Keratinocyte (primary cell): ENCODE results near the gene BPGM. TPM values are rescaled to one million over a fixed set of nuclear protein-coding genes. Genes with fewer than 3 reads are reported as not detected.

Source experiments
- DNase-seq: peaks from one replicate; pipeline ENCODE4 v3.0.0-alpha.2; 2011; ENCODE audit warnings: low read depth, missing footprints, low spot score
- FAIRE-seq: peaks from 2 replicates; lab custom pipeline; 2011; peaks lifted over from hg19 to GRCh38; lab: Jason Lieb, UNC
- H2AFZ ChIP-seq: 2 replicates; pipeline ENCODE4 v1.6.0; 2012; ENCODE audit warnings: low read length, control low read depth, inconsistent platforms; ENCODE audit not compliant: control insufficient read depth
- H3K27ac ChIP-seq: 2 replicates; pipeline ENCODE4 v1.5.1; 2011; ENCODE audit warnings: low read length; ENCODE audit not compliant: control insufficient read depth, insufficient read depth
- H3K27me3 ChIP-seq: 3 replicates; pipeline ENCODE4 v1.6.0; 2011; ENCODE audit warnings: low read length; ENCODE audit not compliant: control insufficient read depth, insufficient read depth; ENCODE audit errors: extremely low read depth
- H3K36me3 ChIP-seq, 2 experiments: 2 replicates in 1 of 2; 3 replicates in 1 of 2; pipeline ENCODE4 v1.5.1; 2011; ENCODE audit warnings: low read length in 2 of 2, mild to moderate bottlenecking in 1 of 2; ENCODE audit not compliant: control insufficient read depth in 2 of 2, insufficient read depth in 2 of 2; ENCODE audit errors: extremely low read depth in 1 of 2
- H3K4me1 ChIP-seq: 3 replicates; pipeline ENCODE4 v1.5.1; 2011; ENCODE audit warnings: low read length; ENCODE audit not compliant: control insufficient read depth, insufficient read depth; ENCODE audit errors: extremely low read depth
- H3K4me2 ChIP-seq: 3 replicates; pipeline ENCODE4 v1.6.0; 2011; ENCODE audit warnings: low read depth, low read length; ENCODE audit not compliant: control insufficient read depth, insufficient read depth; ENCODE audit errors: extremely low read depth
- H3K4me3 ChIP-seq, 3 experiments: fragments of 200-600 bp in 1 of 3; sonication (generic) in 1 of 3; 2 replicates in 2 of 3; 3 replicates in 1 of 3; pipeline ENCODE4 v1.5.1; 2011 to 2016; ENCODE audit warnings: low read length in 3 of 3, mild to moderate bottlenecking in 3 of 3, control low read depth in 2 of 3, inconsistent platforms in 1 of 3, low read depth in 1 of 3, mixed read lengths in 1 of 3, mixed run types in 1 of 3, moderate library complexity in 1 of 3; ENCODE audit not compliant: control insufficient read depth in 2 of 3, insufficient read depth in 2 of 3; ENCODE audit errors: extremely low read depth in 1 of 3
- H3K79me2 ChIP-seq: 2 replicates; pipeline ENCODE4 v1.6.0; 2012; ENCODE audit warnings: low read length; ENCODE audit not compliant: control insufficient read depth, insufficient read depth
- H3K9ac ChIP-seq: 3 replicates; pipeline ENCODE4 v1.6.0; 2011; ENCODE audit warnings: low read length; ENCODE audit not compliant: control insufficient read depth, insufficient read depth; ENCODE audit errors: extremely low read depth
- H3K9me1 ChIP-seq: 3 replicates; pipeline ENCODE4 v1.6.0; 2011; ENCODE audit warnings: low read length; ENCODE audit not compliant: control insufficient read depth, insufficient read depth; ENCODE audit errors: extremely low read depth
- H3K9me3 ChIP-seq: 2 replicates; pipeline ENCODE4 v1.5.1; 2012; ENCODE audit warnings: low read depth, low read length; ENCODE audit not compliant: control insufficient read depth
- H4K20me1 ChIP-seq: 3 replicates; pipeline ENCODE4 v1.6.0; 2011; ENCODE audit warnings: low read length; ENCODE audit not compliant: control insufficient read depth, insufficient read depth; ENCODE audit errors: extremely low read depth
- CTCF ChIP-seq, 3 experiments: IDR thresholded peaks in 1 of 3; conservative IDR thresholded peaks in 1 of 3; optimal IDR thresholded peaks in 1 of 3; 2 replicates in 2 of 3; 3 replicates in 1 of 3; pipeline versions ENCODE3 to v1.5.1; 2011; ENCODE audit warnings: low read length in 3 of 3, mild to moderate bottlenecking in 3 of 3, moderate library complexity in 2 of 3, control low read depth in 1 of 3, inconsistent platforms in 1 of 3; ENCODE audit not compliant: insufficient read depth in 2 of 3; ENCODE audit errors: extremely low read depth in 1 of 3
- EZH2 ChIP-seq: IDR thresholded peaks from one replicate; pipeline ENCODE4 v1.6.1; 2012; ENCODE audit warnings: inconsistent platforms, mild to moderate bottlenecking, low read length, moderate library complexity
- dilution Hi-C: fragments of 300-500 bp; cut with MboI; formaldehyde crosslinking; loops from one replicate; pipeline ENCODE4 v1.7.0; 2020; ENCODE audit warnings: low sequenced_read_pairs; ENCODE audit not compliant: extremely low pct_ligation_motif_present
- polyA plus RNA-seq, 5 experiments: library from polyadenylated mRNA; depleted of rRNA in 3 of 5; stranded (reverse) in 3 of 5; stranded (forward) in 1 of 5; unstranded in 1 of 5; fragments of >200 nt; gene quantifications; 1 replicate in 1 of 5; 2 replicates in 3 of 5; 3 replicates in 1 of 5; pipeline versions ENCODE4 v1.2.1 to v1.2.3, GENCODE V29; 2011 to 2012; ENCODE audit warnings: missing spikeins in 2 of 5, low read depth in 1 of 5, low replicate concordance in 1 of 5

BPGM gene
- polyA plus RNA-seq, 1 donor (not counting 4 experiments of a cell fraction or from before 2014, with no cell fraction given), result 31.2 TPM

GRCh38 chr7:134605978-134606923 is 40.4 kb upstream of the BPGM start:
- Histone ChIP-seq H3K4me3 (no peak overlapping the region), H3K4me1 (no peaks in the 10 kb centered on the region), H3K9ac (no peak overlapping the region), H3K4me2 (peak overlapping the region; percentile 73), H3K79me2 (no peaks in the 10 kb centered on the region), H3K9me3 (no peaks in the 10 kb centered on the region), H3K36me3 (no peaks in the 10 kb centered on the region), H3K27me3 (no peaks in the 10 kb centered on the region), H2AFZ (no peak overlapping the region), H4K20me1 (no peaks in the 10 kb centered on the region), H3K27ac (no peak overlapping the region), H3K9me1 (no peaks in the 10 kb centered on the region)
- TF ChIP-seq EZH2 (no peak), CTCF (optimal IDR thresholded peaks at IDR 0.05 in 1 of 3, IDR thresholded peaks at IDR 0.05 in 1 of 3, conservative IDR thresholded peaks at IDR 0.05 in 1 of 3; ENCODE audit: extremely low read depth in 1 of 3, insufficient read depth in 2 of 3, low read length in 3 of 3) (peak; percentile 80 to 81 (median 80))
- dilution Hi-C loops, result no loop called here
- FAIRE-seq (no peak), DNase-seq (no peak)

GRCh38 chr7:134611611-134612151 is 35.0 kb upstream of the BPGM start:
- Histone ChIP-seq H3K79me2 (no peaks in the 10 kb centered on the region), H3K4me2 (no peak overlapping the region), H3K27me3 (no peaks in the 10 kb centered on the region), H3K9ac (no peak overlapping the region), H2AFZ (no peak overlapping the region), H3K4me1 (peaks cover 12% of the 10 kb centered on the region), H4K20me1 (no peaks in the 10 kb centered on the region), H3K27ac (no peak overlapping the region), H3K9me1 (no peaks in the 10 kb centered on the region), H3K4me3 (no peak overlapping the region), H3K9me3 (no peaks in the 10 kb centered on the region), H3K36me3 (no peaks in the 10 kb centered on the region)
- dilution Hi-C loops, result no loop called here
- FAIRE-seq (no peak), DNase-seq (no peak)
- TF ChIP-seq EZH2 (no peak), CTCF (optimal IDR thresholded peaks at IDR 0.05 in 1 of 3, IDR thresholded peaks at IDR 0.05 in 1 of 3, conservative IDR thresholded peaks at IDR 0.05 in 1 of 3; ENCODE audit: extremely low read depth in 1 of 3, insufficient read depth in 2 of 3, low read length in 3 of 3) (no peak)
